Stimulated activated CD4-positive, alpha-beta T cell treated with anti-CD3 and anti-CD28 coated beads, TNF-alpha, amount 100 ng/mL, for 48 hours (primary cell): ENCODE results near the gene VAMP5.
"Not testable (repeated sequence)": the region's sequence is repeated elsewhere in the genome, so short reads cannot be mapped to it uniquely, and the experiment has no call there.

ENCODE experiments used
- DNase-seq, 3 donors: peaks; one replicate each; pipeline ENCODE4 v3.0.0-alpha.2; 2020; ENCODE audit warnings: low read depth in 3 of 3

The VAMP5 gene

GRCh38 chr2:85583667-85584353, 421 bp upstream of the VAMP5 start:
- DNase-seq, result no peak

- no peak for DNase-seq
Observed at GRCh38 chr2:85584857-85585780, 888 bp downstream of the VAMP5 start.

- no peak for DNase-seq
Observed at GRCh38 chr2:85585781-85586105, 1.5 kb downstream of the VAMP5 start.

GRCh38 chr2:85588236-85588635, 4.0 kb downstream of the VAMP5 start:
- no peak for DNase-seq

- DNase-seq, result no peak
Observed at GRCh38 chr2:85588645-85589044, 4.4 kb downstream of the VAMP5 start.

GRCh38 chr2:85589181-85589580, 5.0 kb downstream of the VAMP5 start:
- no peak for DNase-seq

GRCh38 chr2:85589982-85590791, 6.0 kb downstream of the VAMP5 start:
- no peak for DNase-seq

- no peak for DNase-seq
Observed at GRCh38 chr2:85590950-85591349, 6.7 kb downstream of the VAMP5 start.

- no peak for DNase-seq
Observed at GRCh38 chr2:85591563-85591962, 7.3 kb downstream of the VAMP5 start.

GRCh38 chr2:85592299-85592698, 8.1 kb downstream of the VAMP5 start:
- DNase-seq, result not testable (repeated sequence)

GRCh38 chr2:85593023-85593422, 8.8 kb downstream of the VAMP5 start:
- no peak for DNase-seq

- DNase-seq, result no peak
Observed at GRCh38 chr2:85594715-85595300, 10.6 kb downstream of the VAMP5 start.

GRCh38 chr2:85595301-85596025, 11.2 kb downstream of the VAMP5 start, which contains the start of gene RNF181:
TSS of gene RNF181 (plus strand) at chr2:85595745. CDS start at chr2:85595764, 19 bp downstream.
- DNase-seq, result peak; percentile 78 to 87 (median 82)

GRCh38 chr2:85596026-85596333, 11.7 kb downstream of the VAMP5 start:
- no peak for DNase-seq

GRCh38 chr2:85596486-85597143, 12.4 kb downstream of the VAMP5 start:
- DNase-seq, result no peak

- DNase-seq, result no peak
Observed at GRCh38 chr2:85597241-85597640, 13.0 kb downstream of the VAMP5 start.

GRCh38 chr2:85598594-85599340, 14.5 kb downstream of the VAMP5 start:
- DNase-seq, result no peak

GRCh38 chr2:85599468-85600234, 15.4 kb downstream of the VAMP5 start:
- no peak for DNase-seq

GRCh38 chr2:85600235-85600575, 16.0 kb downstream of the VAMP5 start:
- no peak for DNase-seq
